Dermis blood vessel endothelial cell (primary cell): Measurements from ENCODE around the gene TCF7L2. TPM values are rescaled to one million over a fixed set of nuclear protein-coding genes. Genes with fewer than 3 reads are reported as not detected.
A peak's percentile ranks its signal among the peaks of the same experiment; 100 is the strongest.
"Not testable (repeated sequence)": the region's sequence is repeated elsewhere in the genome, so short reads cannot be mapped to it uniquely, and the experiment has no call there.

Experiments used
- DNase-seq: peaks from one replicate; pipeline ENCODE4 v3.0.0; 2010
- total RNA-seq: library from RNA; depleted of rRNA; stranded (reverse); fragments of >200 nt; gene quantifications from 2 replicates; pipeline ENCODE4 v1.2.3, GENCODE V29; 2014

The TCF7L2 gene
- total RNA-seq, 1 donor from 2014 or later = 2.9 TPM

GRCh38 chr10:113097036-113097435 lies 147.0 kb downstream of the TCF7L2 start:
- DNase-seq = no peak

- peak; percentile 67 for DNase-seq
Measured at GRCh38 chr10:113099431-113100183, 149.6 kb downstream of the TCF7L2 start.

DNA sequence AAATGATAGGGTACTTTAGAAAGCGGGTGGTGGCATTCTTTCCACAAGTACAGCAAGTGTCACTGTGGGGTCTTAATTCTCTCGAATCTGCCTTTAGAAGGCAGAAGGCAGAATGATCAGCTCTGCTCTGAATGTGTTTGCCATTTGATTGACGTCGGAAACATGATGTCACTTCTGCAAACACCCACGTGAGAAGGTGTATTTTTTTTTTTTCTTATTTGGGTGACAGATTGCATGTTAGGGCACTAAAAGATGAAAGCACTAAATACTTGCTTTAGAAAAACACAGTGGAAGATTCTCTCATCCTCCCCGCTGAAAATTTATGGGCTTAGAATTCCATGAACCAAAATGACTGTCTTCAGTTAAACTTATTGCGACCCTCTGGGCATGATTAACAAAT lies 150.2 kb downstream of the TCF7L2 start:
- DNase-seq = no peak

DNA sequence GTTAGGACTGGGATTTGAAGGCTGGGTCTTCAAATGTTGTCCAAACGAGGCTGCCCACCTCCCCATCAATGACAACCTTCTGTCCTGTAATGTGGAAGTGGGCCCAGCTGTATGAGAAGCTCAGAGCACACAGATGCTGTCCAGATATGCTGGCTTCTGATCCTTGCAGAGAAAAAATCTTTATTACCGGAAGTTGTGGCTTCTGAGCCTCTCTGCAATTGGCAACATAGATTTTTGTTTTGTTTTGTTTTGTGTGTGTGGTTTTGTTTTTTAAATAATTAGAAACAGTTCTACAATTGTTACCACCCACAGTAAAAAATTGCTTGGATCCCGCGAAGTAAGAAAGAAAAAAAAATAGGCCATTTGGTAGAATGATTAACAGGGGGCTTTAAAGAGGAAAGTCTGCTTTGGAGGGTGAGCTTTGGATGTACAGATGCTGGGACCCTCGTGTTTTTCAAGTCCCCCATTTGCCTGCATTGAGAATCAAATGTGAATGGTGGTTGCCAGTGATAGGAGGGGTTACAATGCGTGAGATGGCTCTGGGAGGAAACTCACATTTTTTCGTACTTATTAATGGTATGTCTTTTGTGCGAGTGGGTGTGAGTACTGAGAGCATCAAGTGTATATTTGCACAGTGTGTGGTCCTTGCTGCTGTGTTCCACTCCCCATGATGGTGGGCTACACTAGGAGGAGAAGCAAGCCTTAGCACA lies 153.2 kb downstream of the TCF7L2 start:
- DNase-seq = no peak

DNA sequence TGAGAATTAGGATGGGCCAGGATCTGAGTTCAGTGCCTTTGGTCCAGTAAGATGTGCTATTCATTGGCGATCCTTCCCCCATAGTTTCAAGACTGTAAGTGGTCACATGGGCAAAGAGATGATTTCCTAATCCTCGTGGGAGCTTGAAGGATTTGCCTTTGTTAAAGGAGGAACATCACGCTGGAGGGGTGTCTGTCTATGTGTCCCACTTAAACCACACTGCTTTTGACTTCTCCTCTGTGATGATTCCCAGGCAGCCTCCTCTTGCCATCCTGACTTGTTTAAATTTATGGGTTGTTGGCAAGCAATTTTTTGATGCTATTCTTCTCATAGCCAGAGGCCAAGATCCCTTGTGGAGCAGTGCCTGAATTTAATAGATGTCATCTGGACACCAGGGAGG lies 154.0 kb downstream of the TCF7L2 start:
- no peak for DNase-seq

DNA sequence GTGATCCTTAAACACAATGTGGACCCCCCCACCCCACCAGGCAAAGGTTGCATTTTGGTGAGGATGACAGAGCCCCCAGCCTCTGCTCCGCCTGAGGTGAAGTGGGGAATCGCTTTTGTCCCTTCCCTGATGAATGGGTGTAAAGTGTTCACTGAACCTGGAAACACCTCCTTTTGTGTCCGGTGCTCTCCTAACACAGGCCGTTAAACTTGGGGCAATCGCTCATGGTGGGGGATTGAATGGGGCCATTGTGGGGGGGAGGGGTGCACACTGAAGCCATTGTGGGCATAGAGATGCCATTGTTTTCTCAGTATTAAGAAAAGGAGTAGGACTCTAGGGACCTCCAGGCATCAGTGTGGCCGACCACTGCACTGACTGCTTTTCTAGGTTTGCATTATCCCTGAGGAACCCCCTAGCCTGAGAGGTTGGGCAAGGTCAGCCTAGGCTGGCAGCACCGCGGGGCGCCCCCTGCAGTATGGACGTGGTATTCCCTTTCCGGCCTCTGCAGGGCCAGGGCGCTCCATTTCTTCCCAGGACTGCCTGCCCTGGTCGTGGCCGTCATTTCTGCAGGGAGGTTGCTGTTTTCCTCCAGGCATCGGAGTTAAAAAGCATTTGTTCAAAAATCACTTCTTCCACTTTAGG lies 158.3 kb downstream of the TCF7L2 start:
- DNase-seq = peak; percentile 35

DNA sequence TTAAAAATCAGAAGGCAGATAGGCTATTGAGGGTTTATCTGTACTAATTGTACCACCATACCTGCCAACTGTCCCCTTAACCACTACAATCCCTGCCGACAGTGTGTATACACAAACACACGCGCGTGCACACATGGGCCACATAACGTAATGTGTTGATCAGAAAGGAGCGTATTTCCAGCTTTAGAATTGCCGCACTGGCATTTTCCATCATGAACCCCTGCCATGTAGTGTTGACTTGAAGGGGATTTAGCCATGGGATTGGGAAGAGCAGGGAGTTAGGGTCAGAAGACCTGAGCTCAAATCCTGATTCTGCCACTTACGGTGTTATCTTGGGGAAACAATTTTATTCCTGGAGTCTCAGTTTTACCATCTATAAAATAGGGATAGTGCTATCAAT lies 158.9 kb downstream of the TCF7L2 start:
- DNase-seq = no peak

- DNase-seq = not testable (repeated sequence)
Measured at GRCh38 chr10:113109482-113109881, 159.4 kb downstream of the TCF7L2 start.

- DNase-seq = no peak
Measured at GRCh38 chr10:113111260-113111659, 161.2 kb downstream of the TCF7L2 start.

DNA sequence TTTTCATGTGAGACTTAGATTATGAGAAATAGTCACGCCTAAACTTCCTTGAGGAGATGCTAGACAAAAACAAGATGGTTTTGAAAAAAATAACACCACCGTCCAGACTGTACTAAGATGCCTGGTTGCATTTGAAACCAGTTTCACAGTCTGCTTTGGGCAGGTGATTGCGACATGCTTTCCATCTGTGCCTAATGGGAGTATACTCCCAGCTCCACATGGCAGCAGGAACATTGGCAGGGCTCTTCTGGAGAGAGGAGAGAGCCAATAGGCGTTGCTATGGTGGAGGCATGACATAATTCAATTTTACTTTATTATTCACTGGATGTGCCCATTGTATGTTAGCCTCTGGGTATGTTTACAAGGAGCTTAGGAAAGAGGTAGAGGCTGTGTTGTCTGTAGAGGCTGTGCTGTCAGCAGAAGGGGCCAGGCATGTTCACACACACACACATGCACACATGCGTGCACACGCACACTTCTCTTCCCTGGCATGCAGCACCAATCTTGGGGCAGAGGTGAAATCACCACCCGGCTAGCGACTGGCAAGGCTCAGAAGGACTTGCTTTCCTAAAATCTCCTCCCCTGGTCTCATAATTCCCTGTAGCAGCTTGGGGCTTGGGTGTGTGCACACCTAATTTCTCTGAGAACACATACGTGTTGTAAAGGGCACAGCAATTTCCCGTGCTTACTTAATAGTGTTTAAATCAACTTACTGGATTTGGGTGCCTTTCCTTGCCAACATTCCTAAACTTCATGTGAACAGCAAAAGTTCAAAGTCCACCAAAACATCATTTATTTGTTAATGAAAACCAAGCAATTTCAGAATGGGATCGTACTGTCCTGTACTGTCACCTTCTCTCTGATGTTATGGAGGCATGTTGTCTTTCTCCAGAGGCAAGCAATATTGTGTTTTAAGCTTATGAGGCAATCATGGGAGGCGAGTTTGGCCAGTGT lies 162.1 kb downstream of the TCF7L2 start:
- DNase-seq = no peak

DNA sequence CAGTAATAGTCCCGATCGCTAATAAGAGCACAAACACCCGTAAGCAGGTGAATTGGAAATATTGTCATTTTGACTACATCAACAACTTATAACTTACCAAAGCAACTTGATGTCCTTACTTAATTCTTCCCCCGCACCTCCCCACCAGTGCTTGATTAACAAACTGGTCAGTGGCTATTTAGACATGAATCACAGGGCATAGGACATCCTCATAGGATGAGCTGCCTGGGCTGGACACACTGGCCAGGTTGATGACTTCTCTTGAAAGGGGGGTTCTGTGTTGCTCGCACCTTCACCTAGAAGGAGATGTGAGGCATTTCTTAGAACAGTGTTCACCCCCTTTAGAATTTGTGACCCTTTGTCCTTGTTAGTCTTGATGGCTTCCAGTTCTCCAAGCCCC lies 163.2 kb downstream of the TCF7L2 start:
- DNase-seq = no peak

DNA sequence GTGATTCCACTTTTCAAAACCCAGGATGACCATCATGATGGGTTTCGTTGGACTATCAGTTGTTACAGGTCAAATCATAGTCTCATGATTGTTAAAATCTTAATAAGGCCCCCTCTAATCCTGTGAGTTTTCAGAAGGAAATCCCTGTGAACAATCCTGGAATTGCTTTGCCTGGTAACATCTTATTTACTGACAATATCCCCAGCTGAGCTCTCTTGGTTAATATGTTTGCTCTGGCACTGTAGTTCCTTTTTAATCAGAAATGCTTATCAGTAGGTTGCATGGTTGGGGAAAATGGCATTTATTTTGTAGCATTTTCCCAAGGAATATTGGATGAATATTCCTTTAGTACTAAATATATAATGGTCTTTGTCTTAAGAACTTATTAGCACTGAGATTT lies 163.9 kb downstream of the TCF7L2 start:
- no peak for DNase-seq

GRCh38 chr10:113115556-113115955 lies 165.5 kb downstream of the TCF7L2 start:
- DNase-seq = no peak

DNA sequence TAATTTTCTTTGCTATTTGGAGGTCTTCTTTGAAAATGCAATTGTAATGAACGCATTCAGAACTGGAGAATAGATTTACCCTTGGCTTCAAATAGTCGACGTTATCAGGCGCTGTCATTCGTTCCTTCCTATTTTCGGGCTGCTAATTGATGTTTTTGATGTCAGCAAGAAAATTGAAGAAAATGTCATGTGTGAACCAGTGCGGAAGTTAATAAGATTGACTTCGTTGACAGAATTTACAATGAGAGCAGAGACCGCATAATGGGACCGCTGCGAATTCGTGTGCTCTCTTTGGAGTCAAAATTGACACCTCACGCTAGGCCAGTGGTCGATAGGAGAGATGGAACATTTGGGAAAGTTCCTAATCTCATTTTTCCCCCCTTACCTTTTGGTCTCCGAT lies 168.8 kb downstream of the TCF7L2 start:
- DNase-seq = no peak

- DNase-seq = no peak
Measured at GRCh38 chr10:113119801-113120200, 169.8 kb downstream of the TCF7L2 start.

DNA sequence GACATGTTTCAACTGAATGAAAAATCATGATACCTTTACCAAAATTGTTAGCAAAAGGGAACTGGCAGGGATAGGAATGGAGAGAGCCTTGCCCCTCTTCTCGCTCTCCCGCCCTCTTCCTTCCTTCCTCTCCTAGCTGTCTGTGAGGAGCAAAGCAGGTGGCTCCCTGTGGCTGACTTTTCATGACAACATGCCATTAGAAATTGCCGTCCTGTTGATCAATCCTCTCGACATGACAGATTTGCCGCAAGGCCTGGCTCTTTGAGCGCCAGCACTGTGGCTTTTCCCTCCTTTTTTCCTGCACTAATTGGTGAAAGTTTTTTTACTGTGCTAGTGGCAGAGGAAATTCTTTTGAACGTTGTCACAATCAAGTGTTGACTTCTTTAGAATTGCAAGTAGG lies 171.1 kb downstream of the TCF7L2 start:
- DNase-seq = no peak

DNA sequence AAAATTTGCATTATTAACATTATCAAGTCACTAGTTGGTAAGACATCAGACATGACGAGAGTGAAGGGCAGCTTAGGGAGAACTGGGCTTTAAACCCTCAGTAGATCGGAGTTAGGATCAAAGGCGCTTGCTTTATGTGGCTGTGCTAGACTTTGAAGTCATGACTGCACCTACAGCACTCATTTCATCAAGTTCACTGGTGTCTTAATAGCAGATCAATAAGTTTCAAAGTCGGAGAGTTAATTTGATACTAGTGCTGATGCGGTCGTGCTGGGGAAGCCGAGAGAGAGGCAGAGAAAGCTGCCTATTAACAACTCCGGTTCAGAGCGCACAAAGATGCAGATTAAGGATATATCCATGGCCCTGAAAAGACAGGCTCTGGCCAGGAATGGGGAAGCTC lies 172.9 kb downstream of the TCF7L2 start:
- DNase-seq = no peak

DNA sequence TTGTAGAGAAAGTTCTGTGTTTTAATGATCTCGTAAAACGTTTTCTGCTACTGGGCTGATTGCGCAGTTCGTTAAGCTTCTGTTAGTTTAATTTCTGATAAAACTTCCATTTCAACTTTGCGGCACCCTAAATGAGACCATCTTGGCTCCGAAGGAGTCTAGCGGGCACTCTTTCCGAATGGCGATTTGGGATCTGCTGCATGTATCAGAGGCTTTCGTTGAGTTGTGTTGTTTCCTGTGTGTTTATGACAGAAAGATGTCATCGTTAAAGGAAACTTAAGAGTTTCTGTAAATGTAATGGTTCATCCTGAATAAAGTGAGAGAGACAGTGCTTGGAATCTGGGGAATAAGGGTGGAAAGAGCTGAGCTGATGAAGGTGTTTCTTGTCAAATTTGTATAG lies 174.7 kb downstream of the TCF7L2 start:
- DNase-seq = no peak

- no peak for DNase-seq
Measured at GRCh38 chr10:113125612-113126011, 175.6 kb downstream of the TCF7L2 start.

DNA sequence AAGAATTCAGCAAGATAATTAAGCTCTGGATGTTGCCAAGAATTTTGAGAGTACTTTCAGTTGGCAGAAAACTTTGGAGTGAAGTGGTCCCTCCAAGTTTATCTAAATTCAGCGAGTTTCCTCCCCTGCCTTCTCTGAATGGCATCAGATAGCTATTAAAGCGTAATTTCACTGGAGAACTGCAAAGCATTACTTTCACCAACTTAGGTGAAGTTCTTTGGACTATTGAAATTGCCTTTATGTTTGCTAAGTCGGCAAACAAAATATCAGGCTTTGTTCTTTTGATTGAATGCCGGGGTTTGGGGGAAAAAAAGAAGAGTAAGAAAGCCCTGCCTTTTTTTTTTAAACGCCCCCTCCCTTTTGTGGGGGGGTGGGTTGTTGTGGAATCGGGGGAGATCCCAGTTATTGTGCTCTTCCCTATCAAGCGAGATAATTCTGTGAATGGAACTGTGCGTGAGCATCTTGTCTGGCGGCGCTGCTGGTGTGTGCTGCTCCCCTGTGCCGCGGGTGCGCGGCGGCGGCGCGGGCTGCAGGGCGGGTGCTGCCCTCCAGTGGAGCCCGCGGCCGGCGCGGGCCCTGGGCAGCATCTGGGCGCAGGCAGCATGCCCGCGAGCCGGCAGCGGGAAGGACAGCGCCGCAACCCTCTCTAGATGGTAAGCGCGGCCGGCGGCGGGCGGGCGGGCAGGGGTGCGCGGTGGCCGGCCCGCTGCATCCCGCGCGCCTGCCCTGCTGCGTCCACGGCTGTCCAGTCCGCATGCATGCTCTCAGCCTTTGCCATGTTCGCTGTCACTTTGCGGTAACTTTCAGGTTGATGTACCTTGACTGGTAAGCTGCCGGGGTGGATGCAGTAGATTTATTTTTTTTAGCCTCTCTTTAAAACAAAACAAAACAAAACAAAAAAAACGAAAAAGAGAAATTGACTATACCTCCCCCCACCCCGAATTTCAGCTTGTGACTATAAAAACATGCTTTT lies 176.5 kb downstream of the TCF7L2 start:
- DNase-seq = peak; percentile 88

DNA sequence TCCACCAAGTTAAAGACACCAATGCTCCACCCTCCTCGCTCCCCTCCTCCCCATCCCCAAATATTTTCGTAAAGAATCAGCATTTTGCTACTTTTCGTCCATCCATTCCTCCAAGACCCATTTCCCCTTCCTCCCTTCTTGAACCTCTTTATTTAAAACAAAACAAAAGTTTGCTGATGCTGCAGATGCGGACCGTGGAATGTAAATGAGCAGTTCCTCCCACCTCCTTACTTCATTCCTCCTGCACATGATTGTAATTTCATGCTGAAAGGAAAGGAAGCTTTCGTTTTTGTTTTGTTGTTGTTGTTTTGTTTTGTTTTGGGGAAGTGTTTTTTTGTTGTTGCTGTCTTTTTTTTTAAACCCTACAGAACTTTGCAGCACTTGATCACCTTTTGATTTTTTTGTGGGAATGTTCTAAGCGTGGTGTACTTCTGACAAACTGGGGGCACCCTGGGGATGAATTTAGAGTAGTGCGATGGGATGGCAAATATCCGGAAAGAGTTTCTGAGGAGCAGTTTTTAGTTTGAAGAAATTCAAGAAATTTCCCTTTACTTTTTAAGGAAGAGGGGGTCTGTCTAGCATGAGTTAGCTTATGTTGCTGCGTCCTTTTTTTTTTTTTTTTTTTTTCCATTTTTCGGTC lies 177.3 kb downstream of the TCF7L2 start:
- no peak for DNase-seq
